K562 (cell line): ENCODE data around the gene EFNB3. TPM values are rescaled to one million over a fixed set of nuclear protein-coding genes. Genes with fewer than 3 reads are reported as not detected.

Experiments
- BDP1 ChIP-seq: IDR thresholded peaks from 3 replicates; pipeline ENCODE4 v1.6.1; 2011; ENCODE audit not compliant: insufficient read length, insufficient read depth
- ETV1 ChIP-seq: fragments of 450-650 bp; conservative IDR thresholded peaks from 2 replicates; pipeline ENCODE4 v1.6.1; 2016; ENCODE audit warnings: missing genetic modification characterization, control low read depth, low read depth, missing compliant biosample characterization
- HNRNPLL ChIP-seq: fragments of 200-400 bp; formaldehyde crosslinking; IDR thresholded peaks from 2 replicates; pipeline ENCODE4 v1.6.1; 2017; ENCODE audit warnings: low read length, low read depth, mild to moderate bottlenecking; ENCODE audit not compliant: poor library complexity, severe bottlenecking
- POLR2A ChIP-seq: fragments of 450-650 bp; conservative IDR thresholded peaks from 2 replicates; pipeline ENCODE4 v1.6.1; 2016
- POU5F1 ChIP-seq: fragments of 150-350 bp; IDR thresholded peaks from 2 replicates; pipeline ENCODE4 v1.6.1; 2014; ENCODE audit warnings: borderline replicate concordance, low read length, low read depth, mild to moderate bottlenecking; ENCODE audit not compliant: partially characterized antibody
- RBM14 ChIP-seq: fragments of 200-400 bp; formaldehyde crosslinking; IDR thresholded peaks from 2 replicates; pipeline ENCODE4 v1.6.1; 2018; ENCODE audit warnings: low read depth, mild to moderate bottlenecking, low read length, moderate library complexity, borderline replicate concordance; ENCODE audit not compliant: insufficient read depth
- SIN3B ChIP-seq: fragments of 450-650 bp; IDR thresholded peaks from 2 replicates; pipeline ENCODE4 v1.6.1; 2017; ENCODE audit warnings: low read depth, mild to moderate bottlenecking, moderate library complexity
- SIRT6 ChIP-seq: IDR thresholded peaks from one replicate; pipeline ENCODE4 v1.6.1; 2012; ENCODE audit warnings: low read depth, mild to moderate bottlenecking, control low read depth, inconsistent platforms, low read length, moderate library complexity
- SMAD1 ChIP-seq: fragments of 150-350 bp; IDR thresholded peaks from 2 replicates; pipeline ENCODE4 v1.6.1; 2014; ENCODE audit warnings: low read length, low read depth; ENCODE audit not compliant: partially characterized antibody
- SUPT5H ChIP-seq: fragments of 450-650 bp; IDR thresholded peaks from 2 replicates; pipeline ENCODE4 v1.6.1; 2016
- TEAD1 ChIP-seq, 2 experiments: fragments of 450-650 bp in 1 of 2; sonication (generic) in 1 of 2; formaldehyde crosslinking; IDR thresholded peaks; 2 replicates each; pipeline versions ENCODE4 v1.4.0 to v1.8.0; 2020 to 2022; ENCODE audit warnings: mild to moderate bottlenecking in 2 of 2, missing genetic modification reagents in 1 of 2
- XRCC3 ChIP-seq: fragments of 450-650 bp; IDR thresholded peaks from 2 replicates; pipeline ENCODE4 v1.6.1; 2017; ENCODE audit warnings: mild to moderate bottlenecking, moderate library complexity
- ZNF232 ChIP-seq: sonication (generic); formaldehyde crosslinking; IDR thresholded peaks from 2 replicates; pipeline ENCODE4 v1.8.0; 2022; ENCODE audit warnings: mild to moderate bottlenecking, missing genetic modification reagents
- polyA plus RNA-seq, 8 experiments: library from polyadenylated mRNA; depleted of rRNA in 4 of 8; stranded (reverse) in 5 of 8; unstranded in 3 of 8; fragments of >200 nt; fragmentation: Nextera tagmentation in 2 of 8; fragmentation: Illumina TruSeq in 1 of 8; extraction: Ambion mirVana in 2 of 8; extraction: Trizol in 1 of 8; gene quantifications; 2 replicates each; pipeline versions ENCODE4 v1.2.1 to v1.2.3, GENCODE V29; 2011 to 2014; ENCODE audit warnings: inconsistent platforms in 1 of 8, missing spikeins in 1 of 8
- total RNA-seq, 7 experiments: library from RNA; depleted of rRNA in 6 of 7; stranded (reverse); fragments of >200 nt in 6 of 7; fragmentation: Illumina TruSeq in 2 of 7; extraction: Trizol in 2 of 7; gene quantifications; 2 replicates each; pipeline versions ENCODE4 v1.2.1 to v1.2.3, GENCODE V29; 2011 to 2021; ENCODE audit warnings: low replicate concordance in 1 of 7
- TF ChIP-seq, protein P1 (sequence below): fragments of 450-650 bp; IDR thresholded peaks from 2 replicates; pipeline ENCODE4 v1.6.1; 2016; ENCODE audit warnings: mild to moderate bottlenecking
- TF ChIP-seq, protein P2 (sequence below): fragments of 250-450 bp; sonication (Bioruptor Pico); IDR thresholded peaks from 2 replicates; pipeline ENCODE4 v1.4.0; 2020; ENCODE audit warnings: mild to moderate bottlenecking
- TF ChIP-seq, protein P3 (sequence below): fragments of 450-650 bp; IDR thresholded peaks from 2 replicates; pipeline ENCODE4 v1.6.1; 2018; ENCODE audit warnings: mild to moderate bottlenecking, low read depth; ENCODE audit not compliant: partially characterized antibody
- TF ChIP-seq, protein P4 (sequence below), 2 experiments: fragments of 450-650 bp; conservative IDR thresholded peaks; 2 replicates each; pipeline ENCODE4 v1.6.1; 2017; ENCODE audit warnings: mild to moderate bottlenecking in 2 of 2, moderate library complexity in 2 of 2

Gene EFNB3
- total and polyA plus RNA-seq, 9 of the 15 experiments (the other 6 are each of a cell fraction or from before 2014, with no cell fraction given), result not detected

DNA sequence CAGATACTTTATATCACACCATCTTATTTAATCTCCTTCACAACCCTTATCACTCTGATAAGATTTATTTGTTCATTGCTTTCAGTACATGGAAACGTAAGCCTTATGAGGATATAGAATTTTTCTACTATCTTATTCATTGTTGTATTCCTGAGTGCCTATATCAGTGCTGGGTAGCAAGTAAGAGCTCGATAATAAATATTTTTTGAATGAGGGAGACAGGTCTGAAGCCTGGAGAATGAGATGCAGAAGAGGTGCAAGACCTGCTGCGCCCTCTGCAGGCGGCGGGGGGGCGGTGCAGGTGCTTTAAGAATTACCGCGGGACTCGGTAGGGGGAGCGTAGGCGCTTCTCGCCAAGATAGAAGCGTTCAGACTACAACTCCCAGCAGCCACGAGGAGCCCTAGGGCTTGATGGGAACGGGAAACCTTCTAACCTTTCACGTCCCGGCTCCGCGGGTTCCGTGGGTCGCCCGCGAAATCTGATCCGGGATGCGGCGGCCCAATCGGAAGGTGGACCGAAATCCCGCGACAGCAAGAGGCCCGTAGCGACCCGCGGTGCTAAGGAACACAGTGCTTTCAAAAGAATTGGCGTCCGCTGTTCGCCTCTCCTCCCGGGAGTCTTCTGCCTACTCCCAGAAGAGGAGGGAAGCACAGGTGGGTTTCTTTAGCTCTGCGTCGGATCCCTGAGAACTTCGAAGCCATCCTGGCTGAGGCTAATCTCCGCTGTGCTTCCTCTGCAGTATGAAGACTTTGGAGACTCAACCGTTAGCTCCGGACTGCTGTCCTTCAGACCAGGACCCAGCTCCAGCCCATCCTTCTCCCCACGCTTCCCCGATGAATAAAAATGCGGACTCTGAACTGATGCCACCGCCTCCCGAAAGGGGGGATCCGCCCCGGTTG, 16.8 kb upstream of the EFNB3 start, which contains the start of gene WRAP53 (continued):
- TF ChIP-seq XRCC3, result no peak
- TF ChIP-seq RBM14, result no peak
- no peak for TF ChIP-seq SIRT6
- peak; percentile 57 for TF ChIP-seq SUPT5H
- TF ChIP-seq, protein P1, sequence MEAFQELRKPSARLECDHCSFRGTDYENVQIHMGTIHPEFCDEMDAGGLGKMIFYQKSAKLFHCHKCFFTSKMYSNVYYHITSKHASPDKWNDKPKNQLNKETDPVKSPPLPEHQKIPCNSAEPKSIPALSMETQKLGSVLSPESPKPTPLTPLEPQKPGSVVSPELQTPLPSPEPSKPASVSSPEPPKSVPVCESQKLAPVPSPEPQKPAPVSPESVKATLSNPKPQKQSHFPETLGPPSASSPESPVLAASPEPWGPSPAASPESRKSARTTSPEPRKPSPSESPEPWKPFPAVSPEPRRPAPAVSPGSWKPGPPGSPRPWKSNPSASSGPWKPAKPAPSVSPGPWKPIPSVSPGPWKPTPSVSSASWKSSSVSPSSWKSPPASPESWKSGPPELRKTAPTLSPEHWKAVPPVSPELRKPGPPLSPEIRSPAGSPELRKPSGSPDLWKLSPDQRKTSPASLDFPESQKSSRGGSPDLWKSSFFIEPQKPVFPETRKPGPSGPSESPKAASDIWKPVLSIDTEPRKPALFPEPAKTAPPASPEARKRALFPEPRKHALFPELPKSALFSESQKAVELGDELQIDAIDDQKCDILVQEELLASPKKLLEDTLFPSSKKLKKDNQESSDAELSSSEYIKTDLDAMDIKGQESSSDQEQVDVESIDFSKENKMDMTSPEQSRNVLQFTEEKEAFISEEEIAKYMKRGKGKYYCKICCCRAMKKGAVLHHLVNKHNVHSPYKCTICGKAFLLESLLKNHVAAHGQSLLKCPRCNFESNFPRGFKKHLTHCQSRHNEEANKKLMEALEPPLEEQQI, result no peak
- TF ChIP-seq ETV1, result no peak
- TF ChIP-seq TEAD1 (CRISPR knock-in tag; IDR thresholded peaks at IDR 0.05), result 0 out of 4 replicates have a peak, but pooled peaks have one; percentile 17 to 18
- TF ChIP-seq SMAD1, result no peak
- peak; percentile 76 for TF ChIP-seq POLR2A
- peak; percentile 87 for TF ChIP-seq HNRNPLL
- TF ChIP-seq, protein P2, sequence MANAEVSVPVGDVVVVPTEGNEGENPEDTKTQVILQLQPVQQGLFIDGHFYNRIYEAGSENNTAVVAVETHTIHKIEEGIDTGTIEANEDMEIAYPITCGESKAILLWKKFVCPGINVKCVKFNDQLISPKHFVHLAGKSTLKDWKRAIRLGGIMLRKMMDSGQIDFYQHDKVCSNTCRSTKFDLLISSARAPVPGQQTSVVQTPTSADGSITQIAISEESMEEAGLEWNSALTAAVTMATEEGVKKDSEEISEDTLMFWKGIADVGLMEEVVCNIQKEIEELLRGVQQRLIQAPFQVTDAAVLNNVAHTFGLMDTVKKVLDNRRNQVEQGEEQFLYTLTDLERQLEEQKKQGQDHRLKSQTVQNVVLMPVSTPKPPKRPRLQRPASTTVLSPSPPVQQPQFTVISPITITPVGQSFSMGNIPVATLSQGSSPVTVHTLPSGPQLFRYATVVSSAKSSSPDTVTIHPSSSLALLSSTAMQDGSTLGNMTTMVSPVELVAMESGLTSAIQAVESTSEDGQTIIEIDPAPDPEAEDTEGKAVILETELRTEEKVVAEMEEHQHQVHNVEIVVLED (CRISPR knock-in tag), result peak; percentile 85
- TF ChIP-seq, protein P3, sequence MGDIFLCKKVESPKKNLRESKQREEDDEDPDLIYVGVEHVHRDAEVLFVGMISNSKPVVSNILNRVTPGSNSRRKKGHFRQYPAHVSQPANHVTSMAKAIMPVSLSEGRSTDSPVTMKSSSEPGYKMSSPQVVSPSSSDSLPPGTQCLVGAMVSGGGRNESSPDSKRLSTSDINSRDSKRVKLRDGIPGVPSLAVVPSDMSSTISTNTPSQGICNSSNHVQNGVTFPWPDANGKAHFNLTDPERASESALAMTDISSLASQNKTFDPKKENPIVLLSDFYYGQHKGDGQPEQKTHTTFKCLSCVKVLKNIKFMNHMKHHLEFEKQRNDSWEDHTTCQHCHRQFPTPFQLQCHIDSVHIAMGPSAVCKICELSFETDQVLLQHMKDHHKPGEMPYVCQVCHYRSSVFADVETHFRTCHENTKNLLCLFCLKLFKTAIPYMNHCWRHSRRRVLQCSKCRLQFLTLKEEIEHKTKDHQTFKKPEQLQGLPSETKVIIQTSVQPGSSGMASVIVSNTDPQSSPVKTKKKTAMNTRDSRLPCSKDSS, result no peak
- TF ChIP-seq, protein P4, sequence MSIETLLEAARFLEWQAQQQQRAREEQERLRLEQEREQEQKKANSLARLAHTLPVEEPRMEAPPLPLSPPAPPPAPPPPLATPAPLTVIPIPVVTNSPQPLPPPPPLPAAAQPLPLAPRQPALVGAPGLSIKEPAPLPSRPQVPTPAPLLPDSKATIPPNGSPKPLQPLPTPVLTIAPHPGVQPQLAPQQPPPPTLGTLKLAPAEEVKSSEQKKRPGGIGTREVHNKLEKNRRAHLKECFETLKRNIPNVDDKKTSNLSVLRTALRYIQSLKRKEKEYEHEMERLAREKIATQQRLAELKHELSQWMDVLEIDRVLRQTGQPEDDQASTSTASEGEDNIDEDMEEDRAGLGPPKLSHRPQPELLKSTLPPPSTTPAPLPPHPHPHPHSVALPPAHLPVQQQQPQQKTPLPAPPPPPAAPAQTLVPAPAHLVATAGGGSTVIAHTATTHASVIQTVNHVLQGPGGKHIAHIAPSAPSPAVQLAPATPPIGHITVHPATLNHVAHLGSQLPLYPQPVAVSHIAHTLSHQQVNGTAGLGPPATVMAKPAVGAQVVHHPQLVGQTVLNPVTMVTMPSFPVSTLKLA (conservative IDR thresholded peaks at IDR 0.05), result peak; percentile 12 to 60; a peak in 2 of 4 replicates
- no peak for TF ChIP-seq ZNF232 (CRISPR knock-in tag)
- 0 out of 2 replicates have a peak, but pooled peaks have one; percentile 22 for TF ChIP-seq SIN3B
- TF ChIP-seq POU5F1, result no peak
- TF ChIP-seq BDP1, result no peak
